ENCODE data around the gene CGNL1.

- no peak for TF ChIP-seq CTCF (IDR thresholded peaks at IDR 0.05)
- no peak for TF ChIP-seq POLR2A (IDR thresholded peaks at IDR 0.05)
These were observed 32.0 kb upstream of the CGNL1 start for GRCh38 chr15:57344282-57344681.

Data from lower leg skin (tissue), 3 donors.